Fibroblast of mammary gland (primary cell): ENCODE data around the gene KCNK4.
A peak's percentile ranks its signal among the peaks of the same experiment; 100 is the strongest.
"Not testable (repeated sequence)": the region's sequence is repeated elsewhere in the genome, so short reads cannot be mapped to it uniquely, and the experiment has no call there.

Experiments used
- DNase-seq: peaks from one replicate; pipeline ENCODE4 v3.0.0-alpha.2; 2010; ENCODE audit warnings: low read depth
- H3K4me3 ChIP-seq: 2 replicates; pipeline ENCODE4 v1.5.1; 2011; ENCODE audit warnings: low read depth, mild to moderate bottlenecking, low read length, moderate library complexity; ENCODE audit not compliant: control insufficient read depth
- CTCF ChIP-seq: conservative IDR thresholded peaks from 2 replicates; pipeline ENCODE4 v1.5.1; 2011; ENCODE audit warnings: low read depth, low read length, inconsistent platforms; ENCODE audit not compliant: control insufficient read depth, insufficient read depth

KCNK4 gene

GRCh38 chr11:64245797-64246620 is 45.1 kb upstream of the KCNK4 start:
- TF ChIP-seq CTCF = no peak
- DNase-seq = peak; percentile 91
- H3K4me3 ChIP-seq = peak overlapping the region; percentile 98

DNA sequence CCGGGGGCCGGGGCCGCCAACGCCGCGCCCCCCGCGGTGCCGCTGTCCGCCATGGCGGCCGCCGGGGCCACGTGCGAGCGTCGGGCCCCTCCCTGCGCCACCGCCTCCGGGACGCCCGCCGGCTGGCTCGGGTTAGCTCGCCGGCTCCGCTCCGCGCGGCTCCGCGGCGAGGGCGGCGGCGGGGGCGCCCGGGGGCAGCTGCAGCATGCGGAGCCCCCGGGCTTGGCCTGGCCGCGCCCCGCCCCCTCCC is 44.6 kb upstream of the KCNK4 start:
- H3K4me3 ChIP-seq, DNase-seq: not testable (repeated sequence)

DNA sequence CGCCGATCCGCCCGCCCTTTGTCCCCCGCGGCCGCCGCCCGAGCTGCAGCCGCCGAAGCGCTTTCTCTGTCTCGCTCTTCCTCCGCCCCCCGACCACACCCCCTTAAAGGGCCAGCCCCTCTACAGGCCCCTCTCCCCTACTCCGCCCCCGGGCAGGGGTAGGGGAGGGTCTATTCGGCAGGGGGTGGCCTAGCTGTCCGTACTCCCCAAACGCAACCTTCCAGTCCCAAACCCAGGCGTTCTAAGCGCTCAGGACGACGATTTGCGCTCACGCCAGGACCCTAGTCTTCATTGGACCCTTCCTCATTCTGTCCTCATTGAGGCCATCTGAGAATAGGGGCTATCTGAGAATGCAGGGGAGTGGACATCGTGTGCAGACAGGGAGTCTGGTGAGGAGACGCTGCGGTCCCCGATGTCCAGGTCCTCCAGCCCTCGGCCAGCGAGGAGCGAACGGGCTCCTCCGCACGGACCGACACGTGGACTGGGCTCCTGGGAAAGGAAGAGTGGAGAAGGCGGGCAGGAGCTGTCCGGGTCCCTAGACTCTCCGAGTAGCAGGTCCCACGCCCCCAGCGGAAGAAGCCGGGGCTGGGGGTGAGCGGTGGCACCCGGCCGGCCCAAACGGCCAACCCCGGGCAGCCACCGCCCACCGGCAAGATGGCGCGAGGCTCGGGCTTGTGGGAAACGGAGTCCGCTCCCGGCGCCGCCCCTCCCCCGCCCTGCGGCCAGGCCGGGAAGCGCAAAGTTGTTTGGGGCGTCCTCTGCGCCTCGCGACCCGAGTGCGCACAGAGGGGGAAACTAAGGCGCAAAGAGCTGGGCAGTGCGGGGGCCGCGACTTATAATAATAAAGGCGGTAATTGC is 44.0 kb upstream of the KCNK4 start, which contains the start of gene PPP1R14B:
PPP1R14B (minus strand) TSS at position 73 of the 858 bp plus-strand sequence. CDS start 270 bp downstream, outside the sequence.
- TF ChIP-seq CTCF = no peak
- peak within 1 kb of the TSS; percentile 98 for H3K4me3 ChIP-seq
- DNase-seq = peak; percentile 86

DNA sequence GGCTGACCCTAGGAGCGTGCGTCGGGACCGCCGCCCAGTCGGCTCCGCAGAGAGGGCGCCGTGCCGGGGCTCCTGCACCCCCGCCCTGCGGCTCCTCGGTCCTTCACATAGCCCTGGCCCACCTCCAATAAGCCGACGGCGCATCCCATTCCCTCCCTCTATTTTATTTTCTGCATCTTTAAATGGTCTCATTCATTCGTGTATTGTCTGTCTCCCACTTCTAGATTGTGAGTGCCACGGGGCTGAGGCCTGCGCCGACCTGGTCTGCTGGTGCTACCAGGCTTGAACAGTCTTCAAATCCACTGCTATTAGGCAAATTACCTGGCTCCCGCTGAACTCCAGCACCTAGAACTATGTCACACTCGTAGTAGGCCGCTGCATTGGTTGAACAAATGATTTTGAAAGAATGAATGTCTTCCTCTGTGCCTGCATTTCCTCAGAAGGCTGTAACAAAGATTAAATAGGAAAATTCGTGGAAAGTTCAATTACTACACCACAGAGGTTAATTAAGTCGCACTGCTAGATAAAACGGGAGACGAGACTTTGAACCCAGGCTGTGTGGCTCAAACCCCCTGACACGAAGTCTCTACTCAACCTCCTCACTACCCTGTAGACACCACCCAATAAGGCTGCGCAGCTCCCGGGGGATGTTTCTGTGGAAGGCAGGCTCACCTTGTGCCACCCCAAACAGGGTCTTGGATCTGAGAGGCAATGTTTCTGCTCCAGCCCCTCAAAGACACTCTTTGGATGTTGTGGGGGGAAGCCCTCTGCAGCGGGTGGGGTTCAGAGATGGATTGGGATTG is 43.2 kb upstream of the KCNK4 start:
- no peak for DNase-seq
- TF ChIP-seq CTCF = no peak
- H3K4me3 ChIP-seq = peak overlapping the region; percentile 70

DNA sequence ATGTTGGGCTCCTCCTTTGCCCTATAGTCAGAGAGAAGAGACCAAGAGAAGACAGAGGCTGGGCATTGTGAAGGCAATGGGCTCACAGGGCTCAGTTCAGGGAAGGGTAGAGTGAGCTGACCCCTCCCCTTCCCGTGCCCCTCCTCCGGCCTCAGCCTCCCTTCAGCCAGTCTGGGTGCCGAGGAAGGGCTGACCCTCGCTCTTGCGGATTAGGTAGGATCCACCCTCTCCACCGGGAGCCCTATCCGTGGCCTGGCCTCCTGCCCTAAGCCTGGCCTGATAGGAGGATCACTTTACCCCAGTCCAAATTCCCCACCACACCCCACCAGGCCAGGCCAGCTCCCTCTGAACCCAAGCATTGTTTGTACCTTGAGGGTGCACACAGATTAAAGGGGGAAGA is 42.5 kb upstream of the KCNK4 start:
- no peak overlapping the region for H3K4me3 ChIP-seq
- TF ChIP-seq CTCF = no peak
- no peak for DNase-seq

DNA sequence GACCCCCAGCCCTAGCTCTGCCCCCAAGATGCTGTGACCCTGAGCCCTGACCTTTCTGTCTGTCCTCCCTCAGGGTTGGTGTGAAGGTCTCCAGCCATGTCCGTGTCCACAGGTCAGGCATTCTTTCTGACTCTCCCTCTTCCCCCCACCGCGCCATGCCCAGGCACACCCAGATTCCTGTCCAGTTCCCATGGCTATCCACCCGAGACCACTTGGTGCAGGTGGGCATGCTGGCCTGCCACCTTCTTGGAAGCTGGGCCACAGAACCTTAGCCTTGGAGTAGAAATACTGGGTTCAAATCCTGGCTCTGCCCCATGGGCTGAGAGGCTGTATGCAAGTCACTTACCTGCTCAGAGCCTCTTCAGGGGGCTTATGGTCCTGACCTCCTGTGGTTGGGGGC is 42.1 kb upstream of the KCNK4 start:
- DNase-seq = no peak
- no peak overlapping the region for H3K4me3 ChIP-seq
- no peak for TF ChIP-seq CTCF
